ENCODE measurements around the gene ERRFI1.
"Not testable (repeated sequence)": the region's sequence is repeated elsewhere in the genome, so short reads cannot be mapped to it uniquely, and the experiment has no call there.

The ERRFI1 gene

DNA sequence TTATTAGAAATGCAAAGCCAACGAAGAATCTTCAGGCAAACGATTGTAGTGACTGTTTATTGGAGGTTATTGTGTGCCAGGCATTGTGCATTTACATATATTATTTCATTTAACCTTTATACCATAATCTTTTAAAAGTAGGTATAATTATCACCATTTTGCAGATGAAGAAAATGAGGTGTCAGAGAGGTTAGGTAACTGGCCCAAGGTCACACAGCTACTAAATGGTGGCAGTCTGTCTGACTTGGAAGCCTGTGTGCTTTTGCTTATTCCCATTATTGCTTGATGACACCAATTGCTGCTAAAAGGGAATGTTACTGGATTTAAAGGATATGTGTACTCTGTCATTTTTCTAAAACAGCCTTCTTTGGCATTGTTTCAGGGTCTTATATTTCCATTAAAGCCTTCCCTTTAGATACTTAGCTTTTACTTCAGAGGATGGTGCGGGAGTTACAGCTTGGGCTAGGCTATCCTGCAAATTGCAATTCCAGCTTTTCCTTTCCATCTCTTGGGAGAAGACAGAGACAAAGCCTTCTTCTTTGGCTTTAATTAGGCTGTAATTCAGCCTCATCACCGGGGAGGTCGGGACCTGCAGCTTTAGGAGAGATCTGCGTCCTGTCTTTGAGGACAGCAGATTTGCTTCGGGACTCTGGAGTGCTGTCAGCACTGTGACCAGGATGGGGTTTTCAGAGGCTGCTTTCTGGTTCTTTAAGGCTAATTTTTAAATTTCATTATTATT is 37.4 kb upstream of the ERRFI1 start:
- DNase-seq (ENCODE audit: extremely low read depth, low read depth), result no peak
- H3K4me3 ChIP-seq (replicated peaks; ENCODE audit: low read depth, low read length), result no peak overlapping the region
- TF ChIP-seq, protein P1, sequence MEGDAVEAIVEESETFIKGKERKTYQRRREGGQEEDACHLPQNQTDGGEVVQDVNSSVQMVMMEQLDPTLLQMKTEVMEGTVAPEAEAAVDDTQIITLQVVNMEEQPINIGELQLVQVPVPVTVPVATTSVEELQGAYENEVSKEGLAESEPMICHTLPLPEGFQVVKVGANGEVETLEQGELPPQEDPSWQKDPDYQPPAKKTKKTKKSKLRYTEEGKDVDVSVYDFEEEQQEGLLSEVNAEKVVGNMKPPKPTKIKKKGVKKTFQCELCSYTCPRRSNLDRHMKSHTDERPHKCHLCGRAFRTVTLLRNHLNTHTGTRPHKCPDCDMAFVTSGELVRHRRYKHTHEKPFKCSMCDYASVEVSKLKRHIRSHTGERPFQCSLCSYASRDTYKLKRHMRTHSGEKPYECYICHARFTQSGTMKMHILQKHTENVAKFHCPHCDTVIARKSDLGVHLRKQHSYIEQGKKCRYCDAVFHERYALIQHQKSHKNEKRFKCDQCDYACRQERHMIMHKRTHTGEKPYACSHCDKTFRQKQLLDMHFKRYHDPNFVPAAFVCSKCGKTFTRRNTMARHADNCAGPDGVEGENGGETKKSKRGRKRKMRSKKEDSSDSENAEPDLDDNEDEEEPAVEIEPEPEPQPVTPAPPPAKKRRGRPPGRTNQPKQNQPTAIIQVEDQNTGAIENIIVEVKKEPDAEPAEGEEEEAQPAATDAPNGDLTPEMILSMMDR (IDR thresholded peaks at IDR 0.05; ENCODE audit: low read depth, low read length, missing control alignments), result no peak

- no peak overlapping the region for H3K4me3 ChIP-seq (replicated peaks; ENCODE audit: low read depth, low read length)
- TF ChIP-seq, protein P1 (IDR thresholded peaks at IDR 0.05; ENCODE audit: low read depth, low read length, missing control alignments), result no peak
- DNase-seq (ENCODE audit: extremely low read depth, low read depth), result no peak
These were observed 36.8 kb upstream of the ERRFI1 start for GRCh38 chr1:8062861-8063260.

GRCh38 chr1:8061673-8062386 is 35.7 kb upstream of the ERRFI1 start:
- DNase-seq (ENCODE audit: extremely low read depth, low read depth), result no peak
- TF ChIP-seq, protein P1 (IDR thresholded peaks at IDR 0.05; ENCODE audit: low read depth, low read length, missing control alignments), result no peak
- H3K4me3 ChIP-seq (replicated peaks; ENCODE audit: low read depth, low read length), result no peak overlapping the region

- no peak overlapping the region for H3K4me3 ChIP-seq (replicated peaks; ENCODE audit: low read depth, low read length)
- TF ChIP-seq, protein P1 (IDR thresholded peaks at IDR 0.05; ENCODE audit: low read depth, low read length, missing control alignments), result no peak
- no peak for DNase-seq (ENCODE audit: extremely low read depth, low read depth)
These were observed 35.1 kb upstream of the ERRFI1 start for GRCh38 chr1:8061210-8061609.

GRCh38 chr1:8059161-8059622 is 33.1 kb upstream of the ERRFI1 start:
- H3K4me3 ChIP-seq (replicated peaks; ENCODE audit: low read depth, low read length), result no peak overlapping the region
- TF ChIP-seq, protein P1 (IDR thresholded peaks at IDR 0.05; ENCODE audit: low read depth, low read length, missing control alignments), result no peak
- no peak for DNase-seq (ENCODE audit: extremely low read depth, low read depth)

DNA sequence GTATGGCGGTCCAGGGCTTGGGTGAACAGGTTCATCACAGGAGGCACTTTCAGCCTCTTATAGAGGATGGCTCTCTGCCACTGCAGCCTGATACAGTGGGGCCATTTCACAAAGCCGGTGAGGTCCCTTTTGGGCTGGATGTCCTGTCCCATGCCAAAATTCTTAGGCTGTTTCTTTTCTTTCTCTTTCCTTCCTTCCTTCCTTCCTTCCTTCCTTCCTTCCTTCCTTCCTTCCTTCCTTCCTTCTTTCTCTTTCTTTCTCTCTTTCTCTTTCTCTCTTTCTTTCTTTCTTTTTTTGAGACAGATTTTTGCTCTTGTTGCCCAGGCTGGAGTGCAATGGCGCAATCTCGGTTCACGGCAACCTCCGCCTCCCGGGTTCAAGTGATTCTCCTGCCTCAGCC is 31.7 kb upstream of the ERRFI1 start:
- not testable (repeated sequence) for H3K4me3 ChIP-seq (replicated peaks; ENCODE audit: low read depth, low read length); DNase-seq (ENCODE audit: extremely low read depth, low read depth)

DNA sequence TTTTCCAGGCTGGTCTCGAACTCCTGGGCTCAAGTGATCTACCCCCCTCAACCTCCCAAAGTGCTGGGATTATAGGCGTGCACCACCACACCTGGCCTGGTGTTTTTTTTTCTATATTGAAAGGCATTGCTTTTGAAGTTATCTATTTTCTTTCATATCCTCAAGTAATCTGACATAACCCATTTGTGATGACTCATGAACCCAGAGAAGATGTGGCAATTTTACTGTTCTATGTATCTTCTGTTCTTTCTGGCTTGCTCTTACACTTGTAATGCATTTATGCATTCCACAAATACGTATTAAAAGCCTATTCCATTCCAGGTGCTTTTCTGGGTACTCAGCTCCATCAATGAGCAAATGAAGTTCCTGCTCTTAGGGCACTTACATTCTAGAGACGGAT is 29.9 kb upstream of the ERRFI1 start:
- TF ChIP-seq, protein P1 (IDR thresholded peaks at IDR 0.05; ENCODE audit: low read depth, low read length, missing control alignments), result no peak
- no peak for DNase-seq (ENCODE audit: extremely low read depth, low read depth)
- H3K4me3 ChIP-seq (replicated peaks; ENCODE audit: low read depth, low read length), result no peak overlapping the region

All from HFF-Myc (cell line).